T-helper 2 cell treated with Interferon-gamma antibody and Interleukin-4, amounts not matched to agents 5 μg/mL and 100 μg/mL, for 36 hours (primary cell): Measurements from ENCODE around the gene FHOD3.

Source experiments
- DNase-seq: peaks from one replicate; pipeline ENCODE4 v3.0.0; 2021; ENCODE audit warnings: low spot score
- H3K27ac Mint-ChIP-seq: one replicate; pipeline ENCODE4 v1.8.0; 2021; ENCODE audit warnings: mild to moderate bottlenecking, mixed read lengths
- H3K27me3 Mint-ChIP-seq: one replicate; pipeline ENCODE4 v1.8.0; 2021; ENCODE audit warnings: low read depth, mixed read lengths
- H3K36me3 Mint-ChIP-seq: one replicate; pipeline ENCODE4 v1.8.0; 2021; ENCODE audit warnings: low read depth, mixed read lengths
- H3K4me1 Mint-ChIP-seq: one replicate; pipeline ENCODE4 v1.8.0; 2021; ENCODE audit warnings: low read depth, mixed read lengths
- H3K4me3 Mint-ChIP-seq: one replicate; pipeline ENCODE4 v1.8.0; 2022; ENCODE audit warnings: mild to moderate bottlenecking, moderate library complexity, mixed read lengths
- H3K9me3 Mint-ChIP-seq: one replicate; pipeline ENCODE4 v1.8.0; 2021; ENCODE audit warnings: mixed read lengths

Gene FHOD3

GRCh38 chr18:36379435-36379984 lies 82.0 kb downstream of the FHOD3 start:
- Mint-ChIP-seq H3K27ac (no peak overlapping the region), H3K27me3 (no peaks in the 10 kb centered on the region), H3K4me3 (no peak overlapping the region), H3K4me1 (no peaks in the 10 kb centered on the region), H3K36me3 (no peaks in the 10 kb centered on the region), H3K9me3 (no peaks in the 10 kb centered on the region)
- DNase-seq, result no peak

- no peaks in the 10 kb centered on the region for H3K36me3 Mint-ChIP-seq
- DNase-seq, result no peak
- H3K4me1 Mint-ChIP-seq, result no peaks in the 10 kb centered on the region
- H3K27ac Mint-ChIP-seq, result no peak overlapping the region
- H3K4me3 Mint-ChIP-seq, result no peak overlapping the region
- no peaks in the 10 kb centered on the region for H3K9me3 Mint-ChIP-seq
- H3K27me3 Mint-ChIP-seq, result no peaks in the 10 kb centered on the region
Measured at GRCh38 chr18:36380173-36380827, 82.8 kb downstream of the FHOD3 start.

GRCh38 chr18:36381075-36381474 lies 83.6 kb downstream of the FHOD3 start:
- Mint-ChIP-seq H3K9me3 (no peaks in the 10 kb centered on the region), H3K4me3 (no peak overlapping the region), H3K4me1 (no peaks in the 10 kb centered on the region), H3K36me3 (no peaks in the 10 kb centered on the region), H3K27ac (no peak overlapping the region), H3K27me3 (no peaks in the 10 kb centered on the region)
- DNase-seq, result no peak

- DNase-seq, result no peak
- Mint-ChIP-seq H3K27ac (no peak overlapping the region), H3K36me3 (no peaks in the 10 kb centered on the region), H3K9me3 (no peaks in the 10 kb centered on the region), H3K27me3 (no peaks in the 10 kb centered on the region), H3K4me3 (no peak overlapping the region), H3K4me1 (no peaks in the 10 kb centered on the region)
Measured at GRCh38 chr18:36382854-36383253, 85.3 kb downstream of the FHOD3 start.

GRCh38 chr18:36386150-36386920 lies 88.8 kb downstream of the FHOD3 start:
- no peaks in the 10 kb centered on the region for H3K9me3 Mint-ChIP-seq
- no peak overlapping the region for H3K27ac Mint-ChIP-seq
- H3K27me3 Mint-ChIP-seq, result no peaks in the 10 kb centered on the region
- no peaks in the 10 kb centered on the region for H3K4me1 Mint-ChIP-seq
- no peak overlapping the region for H3K4me3 Mint-ChIP-seq
- no peak for DNase-seq
- H3K36me3 Mint-ChIP-seq, result no peaks in the 10 kb centered on the region

- DNase-seq, result no peak
- Mint-ChIP-seq H3K36me3 (no peaks in the 10 kb centered on the region), H3K9me3 (no peaks in the 10 kb centered on the region), H3K4me1 (no peaks in the 10 kb centered on the region), H3K4me3 (no peak overlapping the region), H3K27me3 (no peaks in the 10 kb centered on the region), H3K27ac (no peak overlapping the region)
Measured at GRCh38 chr18:36387310-36387709, 89.8 kb downstream of the FHOD3 start.

- H3K4me3 Mint-ChIP-seq, result no peak overlapping the region
- no peaks in the 10 kb centered on the region for H3K4me1 Mint-ChIP-seq
- DNase-seq, result no peak
- H3K27ac Mint-ChIP-seq, result no peak overlapping the region
- H3K27me3 Mint-ChIP-seq, result no peaks in the 10 kb centered on the region
- no peaks in the 10 kb centered on the region for H3K9me3 Mint-ChIP-seq
- no peaks in the 10 kb centered on the region for H3K36me3 Mint-ChIP-seq
Measured at GRCh38 chr18:36388310-36388709, 90.8 kb downstream of the FHOD3 start.

- Mint-ChIP-seq H3K9me3 (no peaks in the 10 kb centered on the region), H3K27me3 (no peaks in the 10 kb centered on the region), H3K27ac (no peak overlapping the region), H3K4me1 (no peaks in the 10 kb centered on the region), H3K36me3 (no peaks in the 10 kb centered on the region), H3K4me3 (no peak overlapping the region)
- no peak for DNase-seq
Measured at GRCh38 chr18:36389027-36389426, 91.5 kb downstream of the FHOD3 start.

GRCh38 chr18:36389811-36390581 lies 92.5 kb downstream of the FHOD3 start:
- Mint-ChIP-seq H3K27me3 (no peaks in the 10 kb centered on the region), H3K27ac (no peak overlapping the region), H3K9me3 (no peaks in the 10 kb centered on the region), H3K4me3 (no peak overlapping the region), H3K36me3 (no peaks in the 10 kb centered on the region), H3K4me1 (no peaks in the 10 kb centered on the region)
- no peak for DNase-seq

- Mint-ChIP-seq H3K4me1 (no peaks in the 10 kb centered on the region), H3K36me3 (no peaks in the 10 kb centered on the region), H3K27ac (no peak overlapping the region), H3K4me3 (no peak overlapping the region), H3K27me3 (no peaks in the 10 kb centered on the region), H3K9me3 (peaks cover 4% of the 10 kb centered on the region)
- DNase-seq, result no peak
Measured at GRCh38 chr18:36391426-36392145, 94.1 kb downstream of the FHOD3 start.

GRCh38 chr18:36392164-36392978 lies 94.9 kb downstream of the FHOD3 start:
- Mint-ChIP-seq H3K9me3 (peaks cover 9% of the 10 kb centered on the region), H3K4me1 (no peaks in the 10 kb centered on the region), H3K27ac (no peak overlapping the region), H3K4me3 (no peak overlapping the region), H3K36me3 (no peaks in the 10 kb centered on the region), H3K27me3 (no peaks in the 10 kb centered on the region)
- DNase-seq, result no peak

- Mint-ChIP-seq H3K36me3 (no peaks in the 10 kb centered on the region), H3K9me3 (peaks cover 9% of the 10 kb centered on the region), H3K27ac (no peak overlapping the region), H3K4me1 (no peaks in the 10 kb centered on the region), H3K27me3 (no peaks in the 10 kb centered on the region), H3K4me3 (no peak overlapping the region)
- no peak for DNase-seq
Measured at GRCh38 chr18:36392979-36393287, 95.4 kb downstream of the FHOD3 start.

- H3K27me3 Mint-ChIP-seq, result no peaks in the 10 kb centered on the region
- no peaks in the 10 kb centered on the region for H3K4me1 Mint-ChIP-seq
- H3K27ac Mint-ChIP-seq, result no peak overlapping the region
- H3K4me3 Mint-ChIP-seq, result no peak overlapping the region
- no peak for DNase-seq
- no peaks in the 10 kb centered on the region for H3K36me3 Mint-ChIP-seq
- H3K9me3 Mint-ChIP-seq, result peaks cover 9% of the 10 kb centered on the region
Measured at GRCh38 chr18:36394486-36394885, 97.0 kb downstream of the FHOD3 start.
